ENCODE data around the gene PCSK4.
A peak's percentile ranks its signal among the peaks of the same experiment; 100 is the strongest.

PCSK4 gene

GRCh38 chr19:1452802-1453524, 37.2 kb downstream of the PCSK4 start:
- no peak for DNase-seq

DNA sequence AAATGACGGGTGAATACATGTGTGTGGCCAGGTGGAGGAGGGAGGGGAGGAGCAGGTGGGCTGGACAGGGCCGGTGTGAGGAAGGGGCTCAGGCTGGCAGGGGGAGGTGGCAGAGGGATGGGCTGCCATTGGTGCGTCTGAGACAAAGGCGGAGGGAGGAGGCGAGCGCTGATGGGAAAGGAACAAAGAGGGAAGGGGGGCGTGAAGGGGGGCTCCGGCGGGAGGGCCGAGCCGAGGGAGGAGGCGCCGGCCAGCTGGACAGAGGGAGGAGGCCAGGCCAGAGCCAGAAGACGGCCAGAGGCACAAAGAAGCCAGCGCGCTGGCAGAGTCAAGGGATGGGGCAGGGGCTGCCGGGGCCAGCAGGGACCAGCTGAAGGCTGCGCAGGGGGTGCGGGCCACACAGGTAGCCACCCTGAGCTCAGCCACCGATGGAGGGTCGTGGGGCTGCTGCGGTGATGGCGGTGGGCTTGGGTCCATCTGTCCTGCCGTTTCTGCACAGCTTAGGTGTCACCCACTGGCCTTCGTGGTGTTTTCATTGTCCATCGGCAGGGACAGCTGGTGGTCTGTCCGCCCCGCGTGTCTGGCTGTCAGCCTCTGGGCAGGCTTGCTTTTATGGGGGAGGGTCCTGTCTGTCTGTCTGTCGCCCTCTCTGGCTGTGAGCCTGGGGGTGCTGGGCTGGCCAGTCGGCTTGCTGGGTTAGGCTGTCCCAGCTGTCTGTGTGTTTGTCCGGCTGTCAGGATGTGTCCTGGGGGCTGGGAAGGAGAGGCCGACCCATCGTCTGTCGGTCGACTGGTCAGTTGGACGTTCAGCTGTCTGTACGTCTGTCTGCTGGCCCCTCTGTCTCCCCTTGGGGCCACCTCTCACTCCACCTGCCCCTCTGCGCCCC, 38.0 kb downstream of the PCSK4 start:
- DNase-seq: no peak

- DNase-seq: no peak
These were observed 39.1 kb downstream of the PCSK4 start for GRCh38 chr19:1450735-1451731.

GRCh38 chr19:1449467-1450442, 40.4 kb downstream of the PCSK4 start, which contains the start of gene APC2:
TSS of gene APC2 (plus strand) at chr19:1450121. CDS start at chr19:1453002, 2,881 bp downstream.
- peak; percentile 29 for DNase-seq

GRCh38 chr19:1447944-1448343, 42.2 kb downstream of the PCSK4 start:
- no peak for DNase-seq

GRCh38 chr19:1447504-1447903, 42.6 kb downstream of the PCSK4 start:
- no peak for DNase-seq

DNA sequence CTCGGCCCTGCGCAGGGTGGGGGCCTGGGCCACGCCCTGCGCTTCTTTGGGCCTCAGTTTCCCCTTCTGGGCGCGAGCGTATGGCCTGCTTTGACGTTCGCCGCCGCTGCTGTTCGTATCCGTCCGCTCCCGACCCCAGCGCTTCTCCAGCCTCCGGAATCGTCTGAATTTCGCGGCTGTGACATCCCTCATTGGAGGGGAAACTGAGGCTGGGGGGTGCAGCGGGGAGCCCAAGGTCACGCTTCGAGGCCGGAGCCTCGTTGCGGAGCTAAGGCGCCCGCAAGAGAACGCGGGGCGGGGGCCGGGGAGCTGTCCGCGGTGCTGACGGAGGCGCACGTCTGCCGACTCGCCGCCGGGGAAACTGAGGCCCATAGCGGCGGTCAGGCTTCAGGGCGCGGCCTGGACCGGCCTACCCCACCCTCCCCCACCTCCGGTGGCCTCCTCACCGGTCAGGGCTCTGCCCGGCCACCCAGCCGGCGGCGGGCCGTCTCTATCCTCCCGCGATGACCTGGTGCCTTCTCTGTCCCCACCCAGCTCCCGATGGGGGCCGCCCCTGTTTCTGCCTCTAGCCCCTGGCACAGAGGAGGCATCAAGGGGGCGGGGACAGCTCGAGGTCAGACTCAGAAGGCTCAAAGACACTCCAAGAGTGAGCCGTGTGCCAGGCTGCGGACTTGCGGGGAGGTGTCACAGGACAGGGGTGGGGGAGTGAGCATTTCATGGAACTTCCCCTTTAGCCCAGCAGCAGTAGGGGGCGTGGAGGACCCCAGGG, 43.3 kb downstream of the PCSK4 start:
- peak; percentile 31 for DNase-seq

GRCh38 chr19:1445932-1446712, 44.0 kb downstream of the PCSK4 start:
- DNase-seq: no peak

- peak; percentile 81 for DNase-seq
These were observed 44.8 kb downstream of the PCSK4 start for GRCh38 chr19:1445185-1445931.

- no peak for DNase-seq
These were observed 48.3 kb downstream of the PCSK4 start for GRCh38 chr19:1441677-1442438.

DNA sequence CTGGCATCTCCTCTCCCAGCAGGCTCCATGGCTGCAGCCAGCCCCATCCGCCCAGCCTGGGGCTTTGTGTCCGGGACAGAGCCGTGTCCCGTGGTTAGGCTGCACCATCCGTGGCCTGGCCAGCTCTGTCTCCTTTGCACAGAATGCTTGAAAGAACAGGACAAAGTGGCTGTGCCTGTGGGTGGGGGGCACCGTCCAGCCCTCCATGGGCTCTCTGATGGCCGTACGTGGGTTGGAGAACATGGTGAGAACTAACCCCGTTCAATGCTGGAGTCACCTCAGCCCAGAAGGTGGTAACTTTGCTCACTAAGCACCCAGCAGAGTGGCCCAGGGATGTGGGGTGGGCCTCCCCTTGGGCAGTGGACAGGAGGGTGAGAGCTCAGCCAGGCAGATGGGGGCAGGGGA, 49.1 kb downstream of the PCSK4 start:
- DNase-seq: no peak

GRCh38 chr19:1440418-1440801, 49.7 kb downstream of the PCSK4 start:
- DNase-seq: no peak

DNA sequence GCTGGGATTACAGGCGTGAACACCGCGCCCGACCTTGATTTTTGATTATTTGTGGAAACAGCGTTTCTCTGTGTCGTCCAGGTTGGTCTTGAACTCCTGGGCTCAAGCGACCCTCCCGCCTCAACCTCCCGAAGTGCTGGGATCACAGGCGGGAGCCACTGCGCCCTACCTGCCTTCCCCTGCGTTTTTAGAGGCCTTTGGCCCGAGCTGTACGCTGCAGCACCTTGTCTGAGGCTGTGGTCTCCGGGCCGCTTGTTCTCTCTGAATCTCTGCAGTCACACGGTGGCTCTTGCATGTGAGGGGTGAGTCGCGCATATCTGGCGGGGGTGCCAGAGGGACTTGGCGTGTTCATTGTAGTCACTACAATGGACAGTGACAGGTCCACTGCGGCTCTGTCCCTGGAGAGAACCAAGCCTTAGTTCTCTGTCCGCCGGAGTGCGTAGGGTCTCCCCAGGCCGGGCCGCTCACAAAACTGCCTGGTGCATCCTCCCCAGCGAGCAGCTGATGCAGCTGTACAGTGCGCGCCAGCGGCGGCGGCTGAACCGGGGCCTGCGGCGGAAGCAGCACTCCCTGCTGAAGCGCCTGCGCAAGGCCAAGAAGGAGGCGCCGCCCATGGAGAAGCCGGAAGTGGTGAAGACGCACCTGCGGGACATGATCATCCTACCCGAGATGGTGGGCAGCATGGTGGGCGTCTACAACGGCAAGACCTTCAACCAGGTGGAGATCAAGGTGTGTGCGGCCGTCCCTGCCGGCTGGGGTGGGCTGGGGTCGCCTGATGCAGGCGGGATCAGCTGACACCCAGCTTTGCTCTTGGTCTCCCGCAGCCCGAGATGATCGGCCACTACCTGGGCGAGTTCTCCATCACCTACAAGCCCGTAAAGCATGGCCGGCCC, 50.4 kb downstream of the PCSK4 start:
- peak; percentile 29 for DNase-seq

DNA sequence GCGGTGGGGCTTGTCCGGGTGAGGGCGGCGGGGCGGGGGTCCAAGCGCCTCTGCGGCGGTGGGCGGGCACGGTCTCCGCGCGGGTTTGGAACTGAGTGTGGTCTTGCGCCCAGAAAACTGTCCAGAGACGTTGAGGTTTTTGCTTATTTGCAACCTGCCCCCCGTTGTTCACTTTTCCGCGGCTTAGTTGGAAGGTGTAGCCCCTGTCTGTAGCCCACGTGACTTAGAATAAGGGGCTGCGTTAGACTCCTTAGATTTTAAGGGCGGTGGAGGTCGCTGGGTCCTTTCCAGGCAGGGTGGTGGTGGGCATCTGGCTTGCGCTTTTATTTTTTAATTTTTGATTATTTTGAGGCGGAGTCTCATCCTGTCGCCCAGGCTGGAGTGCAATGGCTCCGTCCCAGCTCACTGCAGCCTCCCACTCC, 51.2 kb downstream of the PCSK4 start:
- DNase-seq: no peak

GRCh38 chr19:1438035-1438932, 51.9 kb downstream of the PCSK4 start, which contains the start of gene RPS15:
TSS of gene RPS15 (plus strand) at chr19:1438396. CDS start at chr19:1438426, 30 bp downstream.
- peak; percentile 95 for DNase-seq

DNA sequence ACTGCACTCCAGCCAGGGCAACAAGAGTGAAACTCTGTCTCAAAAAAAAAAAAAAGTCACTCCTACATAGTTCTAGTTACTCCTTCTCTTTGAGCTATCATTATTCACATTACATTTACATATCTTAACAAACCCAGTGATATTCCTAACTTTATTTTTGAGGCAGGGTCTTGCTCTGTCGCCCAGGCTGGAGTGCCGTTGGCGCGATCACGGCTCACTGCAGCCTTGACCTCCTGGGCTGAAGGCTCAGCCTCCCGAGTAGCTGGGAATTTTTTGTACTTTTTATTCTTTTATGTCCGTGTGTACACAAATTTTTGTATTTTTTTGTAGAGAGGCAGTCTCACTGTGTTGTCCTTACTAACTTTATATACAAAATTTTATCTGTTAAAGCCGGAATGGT, 52.5 kb downstream of the PCSK4 start:
- no peak for DNase-seq
